GM23338 (cell line): ENCODE data around the gene XYLT1. TPM values are rescaled to one million over a fixed set of nuclear protein-coding genes. Genes with fewer than 3 reads are reported as not detected.

Source experiments
- ATAC-seq: fragments of 200-7000 bp; cut with Tn5 transposase; 3 replicates; pipeline ENCODE4 v1.9.1; 2020
- DNase-seq: peaks from one replicate; pipeline ENCODE4 v3.0.0-alpha.2; 2015; ENCODE audit warnings: low spot score
- H2AFZ ChIP-seq: fragments of 200-600 bp; sonication (generic); 2 replicates; pipeline ENCODE4 v1.8.0; 2016; ENCODE audit warnings: antibody characterized with exemption, mild to moderate bottlenecking, moderate library complexity
- H3F3A ChIP-seq: fragments of 200-600 bp; sonication (generic); replicated peaks from 2 replicates; pipeline ENCODE4 v1.8.0; 2017; ENCODE audit warnings: antibody characterized with exemption, mixed run types, low read depth
- H3K27ac ChIP-seq: fragments of 200-600 bp; sonication (generic); 2 replicates; pipeline ENCODE4 v1.6.1; 2016; ENCODE audit warnings: low read depth
- H3K27me3 ChIP-seq: fragments of 200-600 bp; sonication (generic); 2 replicates; pipeline ENCODE4 v1.8.0; 2016; ENCODE audit warnings: mild to moderate bottlenecking, mixed run types, moderate library complexity; ENCODE audit not compliant: insufficient read depth
- H3K36me3 ChIP-seq: fragments of 200-600 bp; sonication (generic); 2 replicates; pipeline ENCODE4 v1.8.0; 2016; ENCODE audit warnings: mild to moderate bottlenecking; ENCODE audit not compliant: insufficient read depth
- H3K4me1 ChIP-seq: fragments of 200-600 bp; sonication (generic); 2 replicates; pipeline ENCODE4 v1.8.0; 2016; ENCODE audit warnings: mild to moderate bottlenecking, moderate library complexity; ENCODE audit not compliant: insufficient read depth
- H3K4me2 ChIP-seq: fragments of 200-600 bp; sonication (generic); 2 replicates; pipeline ENCODE4 v1.7.1; 2017; ENCODE audit warnings: mixed run types
- H3K4me3 ChIP-seq: fragments of 200-600 bp; sonication (generic); 2 replicates; pipeline ENCODE4 v1.6.1; 2016; ENCODE audit warnings: mixed run types
- H3K79me2 ChIP-seq: fragments of 200-600 bp; sonication (generic); replicated peaks from 2 replicates; pipeline ENCODE4 v1.8.0; 2017; ENCODE audit warnings: mild to moderate bottlenecking; ENCODE audit not compliant: insufficient read depth
- H3K9me2 ChIP-seq: fragments of 200-600 bp; sonication (generic); 2 replicates; pipeline ENCODE4 v1.8.0; 2017; ENCODE audit not compliant: insufficient read depth
- H4K20me1 ChIP-seq: fragments of 200-600 bp; sonication (generic); replicated peaks from 2 replicates; pipeline ENCODE4 v1.8.0; 2017; ENCODE audit warnings: mild to moderate bottlenecking; ENCODE audit not compliant: insufficient read depth
- H3K27ac Mint-ChIP-seq: 2 replicates; pipeline ENCODE4 v1.8.0; 2020; ENCODE audit warnings: inconsistent platforms, mild to moderate bottlenecking, moderate library complexity, mixed read lengths
- H3K27me3 Mint-ChIP-seq: 3 replicates; pipeline ENCODE4 v1.8.0; 2022; ENCODE audit warnings: low read depth, mild to moderate bottlenecking, moderate library complexity, mixed read lengths, inconsistent platforms; ENCODE audit not compliant: insufficient read depth, poor library complexity
- H3K36me3 Mint-ChIP-seq: 3 replicates; pipeline ENCODE4 v1.8.0; 2021; ENCODE audit warnings: low read depth, mild to moderate bottlenecking, inconsistent platforms, moderate library complexity, mixed read lengths
- H3K4me1 Mint-ChIP-seq: 3 replicates; pipeline ENCODE4 v1.8.0; 2020; ENCODE audit warnings: mild to moderate bottlenecking, inconsistent platforms, mixed read lengths
- H3K4me3 Mint-ChIP-seq: 3 replicates; pipeline ENCODE4 v1.8.0; 2021; ENCODE audit warnings: moderate library complexity, mild to moderate bottlenecking, inconsistent platforms, mixed read lengths
- H3K9me3 Mint-ChIP-seq: 3 replicates; pipeline ENCODE4 v1.8.0; 2020; ENCODE audit warnings: moderate library complexity, mild to moderate bottlenecking, inconsistent platforms, mixed read lengths
- CREB1 ChIP-seq: fragments of 250-450 bp; sonication (Bioruptor Pico); IDR thresholded peaks from 2 replicates; pipeline ENCODE4 v1.5.0; 2020; ENCODE audit warnings: low read depth, mild to moderate bottlenecking, moderate library complexity
- CTCF ChIP-seq, 2 experiments: fragments of 200-600 bp in 1 of 2; sonication (generic) in 1 of 2; conservative IDR thresholded peaks; 2 replicates each; pipeline versions ENCODE4 v1.5.1 to v1.6.1; 2016 to 2017; ENCODE audit warnings: antibody characterized with exemption in 2 of 2, low read depth in 2 of 2, mild to moderate bottlenecking in 2 of 2, moderate library complexity in 1 of 2
- ETS1 ChIP-seq: IDR thresholded peaks from 2 replicates; pipeline ENCODE4 v1.6.1; 2016; ENCODE audit warnings: antibody characterized with exemption
- POLR2AphosphoS5 ChIP-seq: IDR thresholded peaks from 2 replicates; pipeline ENCODE4 v1.6.1; 2016; ENCODE audit warnings: antibody characterized with exemption, low read depth
- REST ChIP-seq: IDR thresholded peaks from one replicate; pipeline ENCODE4 v1.6.1; 2018; ENCODE audit warnings: antibody characterized with exemption; ENCODE audit not compliant: unreplicated experiment
- ZNF114 ChIP-seq: fragments of 250-450 bp; sonication (Bioruptor Pico); IDR thresholded peaks from 2 replicates; pipeline ENCODE4 v1.5.0; 2020; ENCODE audit warnings: mild to moderate bottlenecking, moderate library complexity
- ZNF331 ChIP-seq: fragments of 250-450 bp; sonication (Bioruptor Pico); IDR thresholded peaks from 2 replicates; pipeline ENCODE4 v1.5.0; 2020; ENCODE audit warnings: low read depth, mild to moderate bottlenecking, moderate library complexity
- ZNF462 ChIP-seq: fragments of 250-450 bp; sonication (Bioruptor Pico); IDR thresholded peaks from 2 replicates; pipeline ENCODE4 v1.5.0; 2020; ENCODE audit warnings: mild to moderate bottlenecking, moderate library complexity
- polyA plus RNA-seq: library from polyadenylated mRNA; unstranded; fragments of >200 nt; fragmentation: Nextera tagmentation; extraction: Ambion mirVana; gene quantifications from 2 replicates; pipeline ENCODE4 v1.2.1, GENCODE V29; 2016
- total RNA-seq: library from RNA; depleted of rRNA; stranded (reverse); fragments of >200 nt; shearing (Covaris generic); gene quantifications from 2 replicates; pipeline ENCODE4 v1.2.3, GENCODE V29; 2014

XYLT1 gene
- total and polyA plus RNA-seq, 2 experiments from 2014 or later = 3.5 to 24.7 TPM

GRCh38 chr16:17293813-17294558, 176.8 kb downstream of the XYLT1 start:
- Histone ChIP-seq H3K4me1 (peaks cover 4% of the 10 kb centered on the region), H4K20me1 (no peaks in the 10 kb centered on the region; the same call in 1 of the 2 replicates), H3K27me3 (no peaks in the 10 kb centered on the region), H3K79me2 (peaks cover 28% of the 10 kb centered on the region), H3K9me2 (no peaks in the 10 kb centered on the region), H3K4me3 (no peak overlapping the region), H3K36me3 (no peaks in the 10 kb centered on the region), H3F3A (no peaks in the 10 kb centered on the region), H2AFZ (no peak overlapping the region), H3K4me2 (no peak overlapping the region), H3K27ac (no peak overlapping the region)
- H3K9me3 Mint-ChIP-seq = no peaks in the 10 kb centered on the region
- peaks cover 3% of the 10 kb centered on the region for H3K27me3 Mint-ChIP-seq
- no peak overlapping the region for H3K27ac Mint-ChIP-seq
- no peak for DNase-seq
- no peaks in the 10 kb centered on the region for H3K36me3 Mint-ChIP-seq
- no peak overlapping the region for H3K4me3 Mint-ChIP-seq
- TF ChIP-seq CTCF (conservative IDR thresholded peaks at IDR 0.05; ENCODE audit: low read depth in 2 of 2) = peak; percentile 25 to 62; a peak in 3 of 4 replicates
- TF ChIP-seq ZNF114 (CRISPR knock-in tag) = no peak
- peaks cover 23% of the 10 kb centered on the region for H3K4me1 Mint-ChIP-seq
- peak; percentile 65 for ATAC-seq

GRCh38 chr16:17291289-17291688, 179.5 kb downstream of the XYLT1 start:
- peaks cover 20% of the 10 kb centered on the region for H3K4me1 Mint-ChIP-seq
- H3K79me2 ChIP-seq = peaks cover 21% of the 10 kb centered on the region
- no peak overlapping the region for H3K4me3 ChIP-seq
- no peak overlapping the region for H3K4me2 ChIP-seq
- DNase-seq (no peak), ATAC-seq (no peak)
- no peaks in the 10 kb centered on the region for H3K9me2 ChIP-seq
- no peaks in the 10 kb centered on the region for H3K9me3 Mint-ChIP-seq
- no peak overlapping the region for H3K27ac ChIP-seq
- no peak overlapping the region for H2AFZ ChIP-seq
- no peaks in the 10 kb centered on the region for H3K36me3 ChIP-seq
- H3K27ac Mint-ChIP-seq = no peak overlapping the region
- peaks cover 3% of the 10 kb centered on the region for H3K27me3 Mint-ChIP-seq
- H3F3A ChIP-seq = no peaks in the 10 kb centered on the region
- no peaks in the 10 kb centered on the region for H3K36me3 Mint-ChIP-seq
- H3K27me3 ChIP-seq = no peaks in the 10 kb centered on the region
- peaks cover 3% of the 10 kb centered on the region; the same call in 1 of the 2 replicates for H3K4me1 ChIP-seq
- no peak overlapping the region for H3K4me3 Mint-ChIP-seq
- H4K20me1 ChIP-seq = no peaks in the 10 kb centered on the region; the same call in 1 of the 2 replicates
- TF ChIP-seq POLR2AphosphoS5 (no peak), ZNF462 (CRISPR knock-in tag) (no peak), REST (no peak), ETS1 (no peak), ZNF331 (CRISPR knock-in tag) (no peak), CREB1 (CRISPR knock-in tag) (no peak), ZNF114 (CRISPR knock-in tag) (no peak)
